Endodermal cell (in vitro differentiated cells): ENCODE data around the gene CBFA2T3. TPM values are rescaled to one million over a fixed set of nuclear protein-coding genes. Genes with fewer than 3 reads are reported as not detected.

Experiments
- DNase-seq: peaks from one replicate; pipeline ENCODE4 v3.0.0-alpha.2; 2017
- H3K27ac ChIP-seq: 2 replicates; pipeline ENCODE4 v1.5.1; 2013; ENCODE audit warnings: mild to moderate bottlenecking, low read depth, low read length, moderate library complexity
- H3K27me3 ChIP-seq: 2 replicates; pipeline ENCODE4 v1.6.1; 2013; ENCODE audit warnings: mild to moderate bottlenecking, low read length, moderate library complexity; ENCODE audit not compliant: insufficient read depth, control insufficient read depth, poor library complexity, severe bottlenecking
- H3K36me3 ChIP-seq: 2 replicates; pipeline ENCODE4 v1.7.0; 2013; ENCODE audit warnings: mild to moderate bottlenecking, low read length, moderate library complexity; ENCODE audit not compliant: control insufficient read depth, insufficient read depth
- H3K4me1 ChIP-seq: one replicate; pipeline ENCODE4 v1.7.0; 2013; ENCODE audit warnings: low read length; ENCODE audit not compliant: control insufficient read depth, insufficient read depth
- H3K4me3 ChIP-seq: 2 replicates; pipeline ENCODE4 v1.5.1; 2013; ENCODE audit warnings: mild to moderate bottlenecking, low read length, moderate library complexity
- H3K9ac ChIP-seq: 2 replicates; pipeline ENCODE4 v1.6.1; 2013; ENCODE audit warnings: mild to moderate bottlenecking, low read length, moderate library complexity; ENCODE audit not compliant: poor library complexity, severe bottlenecking; ENCODE audit errors: extremely low read depth
- H3K9me3 ChIP-seq: 2 replicates; pipeline ENCODE4 v1.6.1; 2013; ENCODE audit warnings: mild to moderate bottlenecking, low read length, moderate library complexity; ENCODE audit not compliant: control insufficient read depth
- H3K27ac Mint-ChIP-seq: 2 replicates; pipeline ENCODE4 v1.8.0; 2020; ENCODE audit warnings: mixed read lengths
- H3K27me3 Mint-ChIP-seq: 2 replicates; pipeline ENCODE4 v1.8.0; 2021; ENCODE audit warnings: mild to moderate bottlenecking, mixed read lengths; ENCODE audit not compliant: insufficient read depth
- H3K36me3 Mint-ChIP-seq: 2 replicates; pipeline ENCODE4 v1.8.0; 2020; ENCODE audit warnings: low read depth, mixed read lengths
- H3K4me1 Mint-ChIP-seq: 2 replicates; pipeline ENCODE4 v1.8.0; 2020; ENCODE audit warnings: mixed read lengths
- H3K4me3 Mint-ChIP-seq: 2 replicates; pipeline ENCODE4 v1.8.0; 2020; ENCODE audit warnings: mild to moderate bottlenecking, moderate library complexity, mixed read lengths
- H3K9me3 Mint-ChIP-seq: 2 replicates; pipeline ENCODE4 v1.8.0; 2020; ENCODE audit warnings: mild to moderate bottlenecking, mixed read lengths
- WGBS, 2 experiments: methylation state at CpG; one replicate each; pipeline versions ENCODE4 v1.1.5 to v1.1.7; 2013; ENCODE audit warnings: missing lambda C conversion rate in 2 of 2, mixed read lengths in 1 of 2; ENCODE audit not compliant: insufficient coverage in 1 of 2, insufficient read length in 1 of 2; 5-methylcytosine and 5-hydroxymethylcytosine counted together
- total RNA-seq, 2 donors: library from RNA; stranded (reverse); fragmentation: NEBNext Ultra II Directional in 1 of 2; extraction: Animal tissue kit (Norgen Biotek cat#: 25700) in 1 of 2; gene quantifications; 2 replicates in 1 of 2; 3 replicates in 1 of 2; pipeline ENCODE4 v1.2.1, GENCODE V29; 2021
- TF ChIP-seq, protein P1 (sequence below): fragments of 200-600 bp; sonication (generic); conservative IDR thresholded peaks from 2 replicates; pipeline ENCODE4 v1.5.0; 2021; ENCODE audit warnings: antibody characterized with exemption, mild to moderate bottlenecking

CBFA2T3 gene
- total RNA-seq, 2 donors from 2014 or later: 1.0 to 3.1 TPM

GRCh38 chr16:88879788-88880055, 97.3 kb downstream of the CBFA2T3 start:
- Mint-ChIP-seq H3K27ac (no peak overlapping the region), H3K27me3 (no peaks in the 10 kb centered on the region), H3K36me3 (no peaks in the 10 kb centered on the region), H3K9me3 (no peaks in the 10 kb centered on the region), H3K4me1 (no peaks in the 10 kb centered on the region), H3K4me3 (no peak overlapping the region)
- TF ChIP-seq, protein P1, sequence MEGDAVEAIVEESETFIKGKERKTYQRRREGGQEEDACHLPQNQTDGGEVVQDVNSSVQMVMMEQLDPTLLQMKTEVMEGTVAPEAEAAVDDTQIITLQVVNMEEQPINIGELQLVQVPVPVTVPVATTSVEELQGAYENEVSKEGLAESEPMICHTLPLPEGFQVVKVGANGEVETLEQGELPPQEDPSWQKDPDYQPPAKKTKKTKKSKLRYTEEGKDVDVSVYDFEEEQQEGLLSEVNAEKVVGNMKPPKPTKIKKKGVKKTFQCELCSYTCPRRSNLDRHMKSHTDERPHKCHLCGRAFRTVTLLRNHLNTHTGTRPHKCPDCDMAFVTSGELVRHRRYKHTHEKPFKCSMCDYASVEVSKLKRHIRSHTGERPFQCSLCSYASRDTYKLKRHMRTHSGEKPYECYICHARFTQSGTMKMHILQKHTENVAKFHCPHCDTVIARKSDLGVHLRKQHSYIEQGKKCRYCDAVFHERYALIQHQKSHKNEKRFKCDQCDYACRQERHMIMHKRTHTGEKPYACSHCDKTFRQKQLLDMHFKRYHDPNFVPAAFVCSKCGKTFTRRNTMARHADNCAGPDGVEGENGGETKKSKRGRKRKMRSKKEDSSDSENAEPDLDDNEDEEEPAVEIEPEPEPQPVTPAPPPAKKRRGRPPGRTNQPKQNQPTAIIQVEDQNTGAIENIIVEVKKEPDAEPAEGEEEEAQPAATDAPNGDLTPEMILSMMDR: no peak
- Histone ChIP-seq H3K27ac (no peak overlapping the region), H3K4me1 (no peaks in the 10 kb centered on the region), H3K9ac (no peak overlapping the region), H3K9me3 (no peaks in the 10 kb centered on the region), H3K4me3 (no peak overlapping the region), H3K27me3 (no peaks in the 10 kb centered on the region), H3K36me3 (no peaks in the 10 kb centered on the region)
- WGBS, 2 experiments: 86 to 89% methylated on average over 8 to 11 of the region's 11 CpGs
- no peak for DNase-seq

GRCh38 chr16:88878967-88879787, 97.8 kb downstream of the CBFA2T3 start:
- TF ChIP-seq, protein P1: peak; percentile 27

GRCh38 chr16:88878356-88878755, 98.7 kb downstream of the CBFA2T3 start:
- Mint-ChIP-seq H3K4me3 (no peak overlapping the region), H3K27ac (no peak overlapping the region), H3K36me3 (no peaks in the 10 kb centered on the region), H3K27me3 (no peaks in the 10 kb centered on the region), H3K4me1 (no peaks in the 10 kb centered on the region), H3K9me3 (no peaks in the 10 kb centered on the region)
- H3K9ac ChIP-seq: no peak overlapping the region
- H3K4me1 ChIP-seq: no peaks in the 10 kb centered on the region
- no peak overlapping the region for H3K27ac ChIP-seq
- TF ChIP-seq, protein P1: no peak
- H3K4me3 ChIP-seq: no peak overlapping the region
- no peaks in the 10 kb centered on the region for H3K27me3 ChIP-seq
- no peaks in the 10 kb centered on the region for H3K36me3 ChIP-seq
- DNase-seq: no peak
- 93 to 95% methylated on average over 15 to 20 of the region's 20 CpGs for WGBS, 2 experiments
- H3K9me3 ChIP-seq: no peaks in the 10 kb centered on the region

More at GRCh38 chr16:88878967-88879787, 97.8 kb downstream of the CBFA2T3 start:
- DNase-seq: no peak
- Histone ChIP-seq H3K36me3 (no peaks in the 10 kb centered on the region), H3K9me3 (no peaks in the 10 kb centered on the region), H3K27ac (no peak overlapping the region), H3K9ac (no peak overlapping the region), H3K4me1 (no peaks in the 10 kb centered on the region), H3K27me3 (no peaks in the 10 kb centered on the region), H3K4me3 (no peak overlapping the region)
- WGBS, 2 experiments: 94 to 95% methylated on average over 42 to 45 of the region's 45 CpGs
- Mint-ChIP-seq H3K9me3 (no peaks in the 10 kb centered on the region), H3K27me3 (no peaks in the 10 kb centered on the region), H3K4me3 (no peak overlapping the region), H3K27ac (no peak overlapping the region), H3K4me1 (no peaks in the 10 kb centered on the region), H3K36me3 (no peaks in the 10 kb centered on the region)
